ACC112 (cell line): ENCODE results near the gene GPR17.
A peak's percentile ranks its signal among the peaks of the same experiment; 100 is the strongest.

Experiments used
- H2AFZ ChIP-seq: fragments of 200-600 bp; sonication (generic); one replicate; pipeline ENCODE4 v1.6.0; 2017; ENCODE audit warnings: antibody characterized with exemption, low read length; ENCODE audit not compliant: unreplicated experiment
- H3K27ac ChIP-seq: fragments of 200-600 bp; sonication (generic); 2 replicates; pipeline ENCODE4 v1.5.1; 2014; ENCODE audit warnings: low read depth, mild to moderate bottlenecking, antibody characterized with exemption, low read length, moderate library complexity
- H3K27me3 ChIP-seq: fragments of 200-600 bp; sonication (generic); 2 replicates; pipeline ENCODE4 v1.6.1; 2014; ENCODE audit warnings: mild to moderate bottlenecking, antibody characterized with exemption, low read length, moderate library complexity, mixed read lengths; ENCODE audit not compliant: insufficient read depth
- H3K36me3 ChIP-seq: fragments of 200-600 bp; sonication (generic); 2 replicates; pipeline ENCODE4 v1.6.1; 2016; ENCODE audit warnings: mild to moderate bottlenecking, antibody characterized with exemption, low read length, moderate library complexity, mixed read lengths; ENCODE audit not compliant: insufficient read depth
- H3K4me1 ChIP-seq: fragments of 200-600 bp; sonication (generic); one replicate; pipeline ENCODE4 v1.6.1; 2016; ENCODE audit warnings: low read length, mixed read lengths; ENCODE audit not compliant: insufficient read depth, unreplicated experiment, control insufficient read depth
- H3K4me3 ChIP-seq: fragments of 200-600 bp; sonication (generic); 2 replicates; pipeline ENCODE4 v1.5.1; 2014; ENCODE audit warnings: mild to moderate bottlenecking, low read depth, low read length
- H3K79me2 ChIP-seq: fragments of 200-600 bp; sonication (generic); one replicate; pipeline ENCODE4 v1.6.0; 2016; ENCODE audit warnings: low read length; ENCODE audit not compliant: control insufficient read depth, unreplicated experiment, insufficient read depth

GPR17 gene

GRCh38 chr2:127688405-127688804 is 42.5 kb downstream of the GPR17 start:
- no peak overlapping the region for H2AFZ ChIP-seq
- no peaks in the 10 kb centered on the region for H3K4me1 ChIP-seq
- no peak overlapping the region for H3K4me3 ChIP-seq
- no peaks in the 10 kb centered on the region for H3K27me3 ChIP-seq
- no peaks in the 10 kb centered on the region for H3K79me2 ChIP-seq
- no peak overlapping the region for H3K27ac ChIP-seq
- no peaks in the 10 kb centered on the region for H3K36me3 ChIP-seq

- H3K79me2 ChIP-seq = no peaks in the 10 kb centered on the region
- no peaks in the 10 kb centered on the region for H3K36me3 ChIP-seq
- no peaks in the 10 kb centered on the region for H3K27me3 ChIP-seq
- H3K27ac ChIP-seq = no peak overlapping the region
- H3K4me1 ChIP-seq = peaks cover 4% of the 10 kb centered on the region
- no peak overlapping the region for H3K4me3 ChIP-seq
- no peak overlapping the region for H2AFZ ChIP-seq
Observed at GRCh38 chr2:127690696-127691095, 44.7 kb downstream of the GPR17 start.

GRCh38 chr2:127694986-127695385 is 49.0 kb downstream of the GPR17 start:
- Histone ChIP-seq H3K79me2 (no peaks in the 10 kb centered on the region), H3K27me3 (no peaks in the 10 kb centered on the region), H2AFZ (peak overlapping the region; percentile 92), H3K4me3 (peak overlapping the region; percentile 68), H3K36me3 (no peaks in the 10 kb centered on the region), H3K4me1 (peaks cover 8% of the 10 kb centered on the region), H3K27ac (0 out of 2 replicates have a peak overlapping the region, but pooled peaks have one; percentile 24)

- Histone ChIP-seq H3K4me3 (peak overlapping the region; percentile 68), H3K27ac (peak overlapping the region; percentile 24; the same call in 1 of the 2 replicates), H3K4me1 (peaks cover 8% of the 10 kb centered on the region), H3K27me3 (no peaks in the 10 kb centered on the region), H3K36me3 (no peaks in the 10 kb centered on the region), H2AFZ (peak overlapping the region; percentile 92), H3K79me2 (no peaks in the 10 kb centered on the region)
Observed at GRCh38 chr2:127695491-127696472, 49.8 kb downstream of the GPR17 start.

DNA sequence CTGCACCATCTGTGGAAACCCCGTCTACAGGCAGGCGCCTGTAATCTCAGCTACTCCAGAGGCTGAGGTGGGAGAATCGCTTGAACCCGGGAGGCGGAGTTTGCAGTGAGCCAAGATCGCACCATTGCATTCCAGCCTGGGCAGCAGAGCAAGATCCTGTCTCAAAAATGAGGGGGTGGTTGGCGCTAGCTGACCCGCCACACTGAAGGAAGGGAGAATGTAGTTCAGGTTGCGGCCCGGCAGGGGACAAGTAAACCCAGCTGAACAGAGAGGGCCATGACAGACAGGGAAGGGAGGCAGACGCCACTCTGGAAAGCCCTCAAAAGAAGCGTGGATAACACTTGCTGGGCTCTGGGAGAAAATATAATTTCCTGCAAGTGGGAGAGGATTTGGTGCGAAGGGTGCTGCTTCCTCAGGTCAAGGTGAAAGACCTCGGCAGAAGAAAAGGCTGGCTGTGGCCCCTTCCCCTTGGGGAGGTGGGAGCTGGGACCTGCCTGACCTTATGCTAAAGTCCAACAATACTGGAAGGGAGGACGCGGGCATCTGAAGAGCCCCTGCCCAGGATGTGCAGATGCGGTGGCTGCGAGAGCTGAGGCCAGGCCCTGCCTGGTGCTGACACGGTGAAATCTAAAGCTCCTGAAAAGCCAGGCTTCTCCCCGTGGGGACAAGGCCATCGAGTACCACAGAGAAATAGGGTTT is 51.7 kb downstream of the GPR17 start:
- H3K79me2 ChIP-seq = peaks cover 6% of the 10 kb centered on the region
- no peaks in the 10 kb centered on the region for H3K36me3 ChIP-seq
- H3K4me1 ChIP-seq = peaks cover 11% of the 10 kb centered on the region
- H3K27ac ChIP-seq = no peak overlapping the region
- H3K27me3 ChIP-seq = no peaks in the 10 kb centered on the region
- no peak overlapping the region for H2AFZ ChIP-seq
- H3K4me3 ChIP-seq = no peak overlapping the region

DNA sequence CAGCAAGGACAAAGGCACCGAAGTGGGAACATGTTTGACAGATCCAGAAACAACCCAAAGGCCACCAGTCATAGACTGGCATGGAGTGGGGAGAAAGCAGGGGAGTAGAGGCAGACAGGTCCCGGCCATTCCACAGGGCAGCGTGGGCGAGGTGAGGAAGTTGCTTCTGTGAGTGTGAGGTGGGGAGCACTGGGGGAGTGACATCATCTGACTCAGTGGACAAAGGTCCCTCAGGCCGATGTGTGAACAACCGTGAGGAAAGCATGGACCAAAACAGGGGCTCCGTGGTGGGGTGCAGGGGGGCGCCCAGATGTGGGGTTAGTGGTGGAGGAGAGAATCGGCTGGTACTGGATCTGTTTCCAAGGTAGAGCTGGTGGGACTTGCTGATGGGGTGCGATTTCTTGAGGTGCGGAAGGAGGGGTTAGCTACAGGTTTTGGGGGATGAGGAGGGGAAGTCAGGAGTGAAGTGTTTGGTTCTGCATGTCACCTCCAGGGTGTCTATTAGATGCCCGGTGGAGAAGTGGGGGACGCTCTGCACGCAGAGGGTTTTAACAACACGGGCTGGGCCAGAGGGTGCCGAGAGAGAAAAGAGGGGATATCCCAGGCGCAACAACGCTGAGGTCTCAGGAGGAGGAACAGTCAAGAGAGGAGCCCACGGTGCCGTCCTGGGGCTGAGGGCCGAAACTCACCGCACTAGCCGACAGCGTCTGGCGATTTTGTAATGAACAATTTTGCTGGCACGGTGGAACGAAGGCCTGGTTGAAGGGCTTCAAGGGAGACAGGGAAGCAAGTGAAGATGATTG is 52.8 kb downstream of the GPR17 start:
- H3K79me2 ChIP-seq = peaks cover 15% of the 10 kb centered on the region
- H3K36me3 ChIP-seq = peaks cover 5% of the 10 kb centered on the region; the same call in 1 of the 2 replicates
- H3K27me3 ChIP-seq = no peaks in the 10 kb centered on the region
- no peak overlapping the region for H2AFZ ChIP-seq
- no peak overlapping the region for H3K27ac ChIP-seq
- H3K4me3 ChIP-seq = no peak overlapping the region
- H3K4me1 ChIP-seq = peaks cover 20% of the 10 kb centered on the region

- H3K4me1 ChIP-seq = peaks cover 32% of the 10 kb centered on the region
- peak overlapping the region; percentile 78; the same call in 1 of the 2 replicates for H3K27ac ChIP-seq
- H3K27me3 ChIP-seq = no peaks in the 10 kb centered on the region
- peak overlapping the region; percentile 87 for H2AFZ ChIP-seq
- peaks cover 15% of the 10 kb centered on the region for H3K79me2 ChIP-seq
- peaks cover 5% of the 10 kb centered on the region; the same call in 1 of the 2 replicates for H3K36me3 ChIP-seq
- peak overlapping the region; percentile 80 for H3K4me3 ChIP-seq
Observed at GRCh38 chr2:127700527-127701192, 54.7 kb downstream of the GPR17 start.

DNA sequence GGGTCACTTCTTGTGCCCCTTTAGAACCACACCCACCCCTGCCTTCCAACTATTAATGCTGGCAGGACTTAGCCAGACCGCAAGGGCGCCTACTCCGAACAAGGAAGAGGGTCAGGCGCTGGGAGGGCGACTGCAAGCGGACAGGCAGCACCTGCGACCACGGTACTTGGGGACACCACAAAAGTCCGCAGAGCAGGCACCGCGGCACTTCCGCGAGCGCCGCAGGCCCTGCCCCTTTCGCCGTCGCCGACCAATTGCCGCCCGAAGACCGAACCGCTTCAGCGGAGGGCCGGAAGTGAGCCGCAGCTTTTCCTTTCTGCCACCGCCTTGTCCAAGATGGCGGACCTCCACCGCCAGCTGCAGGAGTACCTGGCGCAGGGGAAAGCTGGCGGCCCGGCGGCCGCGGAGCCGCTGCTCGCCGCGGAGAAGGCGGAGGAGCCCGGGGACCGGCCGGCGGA is 55.3 kb downstream of the GPR17 start, which contains the start of gene SFT2D3:
Gene SFT2D3, plus strand, starts transcription at position 305 of the 458 bp plus-strand sequence. Its CDS starts 32 bp downstream, at position 337.
- no peaks in the 10 kb centered on the region for H3K27me3 ChIP-seq
- peak within 1 kb of the TSS; percentile 87 for H2AFZ ChIP-seq
- H3K79me2 ChIP-seq = peaks cover 15% of the 10 kb centered on the region
- H3K4me3 ChIP-seq = peak within 1 kb of the TSS; percentile 80
- H3K27ac ChIP-seq = peak within 1 kb of the TSS; percentile 78
- peaks cover 5% of the 10 kb centered on the region; the same call in 1 of the 2 replicates for H3K36me3 ChIP-seq
- peaks cover 30% of the 10 kb centered on the region for H3K4me1 ChIP-seq

DNA sequence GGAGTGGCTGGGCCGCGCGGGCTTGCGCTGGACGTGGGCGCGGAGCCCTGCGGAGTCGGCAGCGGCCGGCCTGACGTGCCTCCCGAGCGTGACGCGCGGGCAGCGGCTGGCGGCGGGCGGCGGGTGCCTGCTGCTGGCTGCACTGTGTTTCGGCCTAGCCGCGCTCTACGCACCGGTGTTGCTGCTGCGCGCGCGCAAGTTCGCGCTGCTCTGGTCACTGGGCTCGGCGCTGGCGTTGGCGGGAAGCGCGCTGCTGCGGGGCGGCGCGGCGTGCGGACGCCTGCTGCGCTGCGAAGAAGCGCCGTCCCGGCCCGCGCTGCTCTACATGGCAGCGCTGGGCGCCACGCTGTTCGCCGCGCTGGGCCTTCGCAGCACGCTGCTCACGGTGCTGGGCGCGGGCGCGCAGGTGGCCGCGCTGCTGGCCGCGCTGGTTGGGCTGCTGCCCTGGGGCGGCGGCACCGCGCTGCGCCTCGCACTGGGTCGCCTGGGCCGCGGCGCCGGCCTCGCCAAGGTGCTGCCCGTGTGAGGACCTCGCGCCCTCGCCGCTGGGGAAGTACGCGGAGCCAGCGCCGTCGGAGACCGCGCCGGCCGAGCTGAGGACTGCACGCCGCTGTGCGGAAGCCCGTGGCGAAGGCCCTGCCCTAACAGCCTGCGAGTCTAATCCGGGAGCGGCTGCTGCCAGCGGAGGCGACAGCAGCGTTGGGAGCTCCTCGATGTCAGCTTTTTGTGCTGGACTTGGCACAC is 55.9 kb downstream of the GPR17 start:
- H2AFZ ChIP-seq = peak overlapping the region; percentile 87
- peaks cover 15% of the 10 kb centered on the region for H3K79me2 ChIP-seq
- H3K27me3 ChIP-seq = no peaks in the 10 kb centered on the region
- peaks cover 28% of the 10 kb centered on the region for H3K4me1 ChIP-seq
- H3K36me3 ChIP-seq = peaks cover 5% of the 10 kb centered on the region; the same call in 1 of the 2 replicates
- H3K27ac ChIP-seq = peak overlapping the region; percentile 78
- H3K4me3 ChIP-seq = peak overlapping the region; percentile 80
